Stimulated activated memory B cell treated with anti-CD40 and anti-IgM and Interleukin-4, amounts not matched to agents 10 μg/mL and 1 μg/mL and 100 μg/mL, for 72 hours (primary cell): ENCODE measurements around the gene KRT79.

ENCODE experiments used
- ATAC-seq: fragments of 150-1000 bp; cut with Tn5 transposase; 2 replicates; pipeline ENCODE4 v1.10.0; 2021
- H3K27ac Mint-ChIP-seq: one replicate; pipeline ENCODE4 v1.8.0; 2022; ENCODE audit warnings: mild to moderate bottlenecking, mixed read lengths
- H3K27me3 Mint-ChIP-seq: one replicate; pipeline ENCODE4 v1.8.0; 2022; ENCODE audit warnings: mixed read lengths
- H3K36me3 Mint-ChIP-seq: one replicate; pipeline ENCODE4 v1.8.0; 2022; ENCODE audit warnings: mixed read lengths
- H3K4me1 Mint-ChIP-seq: one replicate; pipeline ENCODE4 v1.8.0; 2022; ENCODE audit warnings: mixed read lengths
- H3K4me3 Mint-ChIP-seq: one replicate; pipeline ENCODE4 v1.8.0; 2022; ENCODE audit warnings: mild to moderate bottlenecking, moderate library complexity, mixed read lengths
- H3K9me3 Mint-ChIP-seq: one replicate; pipeline ENCODE4 v1.8.0; 2022; ENCODE audit warnings: mixed read lengths

KRT79 gene

DNA sequence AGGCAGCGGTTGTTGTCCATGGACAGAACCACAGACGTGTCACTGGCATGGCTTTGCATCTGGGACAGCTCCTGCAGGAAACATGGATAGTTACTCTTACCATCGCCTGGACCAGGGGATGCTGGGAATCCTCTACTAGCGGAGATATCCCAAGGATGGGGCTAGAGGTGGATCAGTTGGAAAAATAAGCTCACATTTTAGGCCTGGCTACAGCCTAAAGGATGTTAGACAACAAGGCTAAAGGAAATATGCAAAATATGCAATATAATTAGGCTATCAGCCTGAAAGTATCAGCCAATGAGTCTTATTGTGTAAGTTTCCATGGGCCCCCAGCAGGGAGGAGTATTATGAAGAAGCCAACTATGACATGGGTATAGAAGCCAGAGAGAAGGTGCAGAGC lies 61.9 kb downstream of the KRT79 start:
- Mint-ChIP-seq H3K4me3 (no peak overlapping the region), H3K27me3 (peaks cover 46% of the 10 kb centered on the region), H3K9me3 (no peaks in the 10 kb centered on the region), H3K27ac (no peak overlapping the region), H3K4me1 (no peaks in the 10 kb centered on the region), H3K36me3 (no peaks in the 10 kb centered on the region)
- no peak for ATAC-seq

DNA sequence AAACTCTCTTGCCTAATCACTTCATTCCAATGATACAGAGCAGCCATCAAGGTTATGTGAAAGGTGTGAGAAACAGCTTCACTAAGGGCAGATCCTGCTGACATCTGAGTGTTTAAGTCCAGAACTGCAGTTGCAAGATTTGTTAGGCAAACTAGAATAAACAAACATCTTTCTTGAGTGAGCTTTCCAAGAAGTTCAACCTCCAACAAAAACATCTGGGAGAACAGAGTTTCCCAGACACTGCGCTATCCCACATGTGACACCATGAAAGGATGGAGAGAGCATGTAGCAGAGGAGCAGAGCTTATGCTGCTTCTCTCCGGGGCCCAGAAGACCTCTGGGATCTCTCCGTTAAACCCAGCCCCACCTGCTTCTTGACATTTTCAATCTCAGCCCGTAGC lies 62.6 kb downstream of the KRT79 start:
- no peak for ATAC-seq
- H3K36me3 Mint-ChIP-seq: no peaks in the 10 kb centered on the region
- peaks cover 42% of the 10 kb centered on the region for H3K27me3 Mint-ChIP-seq

More for the DNA sequence above, 62.6 kb downstream of the KRT79 start:
- no peaks in the 10 kb centered on the region for H3K4me1 Mint-ChIP-seq
- no peak overlapping the region for H3K4me3 Mint-ChIP-seq
- H3K9me3 Mint-ChIP-seq: no peaks in the 10 kb centered on the region
- H3K27ac Mint-ChIP-seq: no peak overlapping the region
